IPS-20b (cell line): Measurements from ENCODE around the gene ATP8A1.

Source experiments
- H3K27ac ChIP-seq: one replicate; pipeline ENCODE4 v1.5.1; 2013; ENCODE audit warnings: low read length
- H3K27me3 ChIP-seq: 2 replicates; pipeline ENCODE4 v1.6.1; 2013; ENCODE audit warnings: mild to moderate bottlenecking, low read length, inconsistent platforms; ENCODE audit not compliant: insufficient read depth
- H3K36me3 ChIP-seq: 2 replicates; pipeline ENCODE4 v1.6.1; 2013; ENCODE audit warnings: low read depth, mild to moderate bottlenecking, inconsistent platforms, low read length, moderate library complexity; ENCODE audit not compliant: insufficient read depth
- H3K4me1 ChIP-seq: 2 replicates; pipeline ENCODE4 v1.6.1; 2013; ENCODE audit warnings: mild to moderate bottlenecking, control low read depth, inconsistent platforms, low read length, moderate library complexity; ENCODE audit not compliant: insufficient read depth
- H3K4me3 ChIP-seq: 2 replicates; pipeline ENCODE4 v1.5.1; 2013; ENCODE audit warnings: mild to moderate bottlenecking, low read length, inconsistent platforms
- H3K9ac ChIP-seq: 2 replicates; pipeline ENCODE4 v1.6.1; 2013; ENCODE audit warnings: low read depth, mild to moderate bottlenecking, inconsistent platforms, low read length, moderate library complexity
- H3K9me3 ChIP-seq: 2 replicates; pipeline ENCODE4 v1.6.1; 2013; ENCODE audit warnings: mild to moderate bottlenecking, low read depth, low read length, inconsistent platforms; ENCODE audit not compliant: insufficient read depth

ATP8A1 gene

GRCh38 chr4:42560467-42560861 lies 96.4 kb downstream of the ATP8A1 start:
- H3K4me3 ChIP-seq, result no peak overlapping the region
- H3K9me3 ChIP-seq, result no peaks in the 10 kb centered on the region
- no peak overlapping the region for H3K27ac ChIP-seq
- no peaks in the 10 kb centered on the region for H3K36me3 ChIP-seq
- no peak overlapping the region for H3K9ac ChIP-seq
- no peaks in the 10 kb centered on the region for H3K4me1 ChIP-seq
- H3K27me3 ChIP-seq, result no peaks in the 10 kb centered on the region

- no peaks in the 10 kb centered on the region for H3K4me1 ChIP-seq
- no peaks in the 10 kb centered on the region for H3K36me3 ChIP-seq
- no peak overlapping the region for H3K27ac ChIP-seq
- H3K9me3 ChIP-seq, result no peaks in the 10 kb centered on the region
- H3K4me3 ChIP-seq, result no peak overlapping the region
- no peaks in the 10 kb centered on the region for H3K27me3 ChIP-seq
- H3K9ac ChIP-seq, result no peak overlapping the region
These were observed 98.7 kb downstream of the ATP8A1 start for GRCh38 chr4:42558156-42558555.

GRCh38 chr4:42555828-42556227 lies 101.1 kb downstream of the ATP8A1 start:
- Histone ChIP-seq H3K9me3 (no peaks in the 10 kb centered on the region), H3K4me1 (no peaks in the 10 kb centered on the region), H3K4me3 (no peak overlapping the region), H3K27ac (no peak overlapping the region), H3K36me3 (no peaks in the 10 kb centered on the region), H3K9ac (no peak overlapping the region), H3K27me3 (no peaks in the 10 kb centered on the region)

- H3K9me3 ChIP-seq, result no peaks in the 10 kb centered on the region
- no peaks in the 10 kb centered on the region for H3K27me3 ChIP-seq
- no peaks in the 10 kb centered on the region for H3K36me3 ChIP-seq
- H3K27ac ChIP-seq, result no peak overlapping the region
- H3K9ac ChIP-seq, result no peak overlapping the region
- H3K4me1 ChIP-seq, result no peaks in the 10 kb centered on the region
- H3K4me3 ChIP-seq, result no peak overlapping the region
These were observed 102.8 kb downstream of the ATP8A1 start for GRCh38 chr4:42554072-42554471.

GRCh38 chr4:42549896-42550295 lies 107.0 kb downstream of the ATP8A1 start:
- Histone ChIP-seq H3K36me3 (no peaks in the 10 kb centered on the region), H3K9me3 (no peaks in the 10 kb centered on the region), H3K9ac (no peak overlapping the region), H3K4me3 (no peak overlapping the region), H3K27me3 (no peaks in the 10 kb centered on the region), H3K27ac (no peak overlapping the region), H3K4me1 (no peaks in the 10 kb centered on the region)

GRCh38 chr4:42547805-42548204 lies 109.1 kb downstream of the ATP8A1 start:
- no peaks in the 10 kb centered on the region for H3K9me3 ChIP-seq
- H3K4me3 ChIP-seq, result no peak overlapping the region
- no peaks in the 10 kb centered on the region for H3K27me3 ChIP-seq
- H3K9ac ChIP-seq, result no peak overlapping the region
- H3K4me1 ChIP-seq, result no peaks in the 10 kb centered on the region
- no peak overlapping the region for H3K27ac ChIP-seq
- H3K36me3 ChIP-seq, result no peaks in the 10 kb centered on the region

GRCh38 chr4:42543762-42544161 lies 113.1 kb downstream of the ATP8A1 start:
- Histone ChIP-seq H3K4me1 (no peaks in the 10 kb centered on the region), H3K4me3 (no peak overlapping the region), H3K27ac (no peak overlapping the region), H3K36me3 (no peaks in the 10 kb centered on the region), H3K27me3 (no peaks in the 10 kb centered on the region), H3K9ac (no peak overlapping the region), H3K9me3 (no peaks in the 10 kb centered on the region)

- H3K27ac ChIP-seq, result no peak overlapping the region
- H3K4me1 ChIP-seq, result no peaks in the 10 kb centered on the region
- H3K4me3 ChIP-seq, result no peak overlapping the region
- no peaks in the 10 kb centered on the region for H3K27me3 ChIP-seq
- H3K36me3 ChIP-seq, result no peaks in the 10 kb centered on the region
- H3K9ac ChIP-seq, result no peak overlapping the region
- no peaks in the 10 kb centered on the region for H3K9me3 ChIP-seq
These were observed 113.8 kb downstream of the ATP8A1 start for GRCh38 chr4:42543126-42543525.

GRCh38 chr4:42541647-42542046 lies 115.3 kb downstream of the ATP8A1 start:
- no peak overlapping the region for H3K27ac ChIP-seq

GRCh38 chr4:42533042-42533441 lies 123.9 kb downstream of the ATP8A1 start:
- Histone ChIP-seq H3K27me3 (no peaks in the 10 kb centered on the region), H3K4me1 (no peaks in the 10 kb centered on the region), H3K36me3 (no peaks in the 10 kb centered on the region), H3K9ac (no peak overlapping the region), H3K9me3 (no peaks in the 10 kb centered on the region), H3K27ac (no peak overlapping the region), H3K4me3 (no peak overlapping the region)

More at GRCh38 chr4:42541647-42542046, 115.3 kb downstream of the ATP8A1 start:
- H3K4me3 ChIP-seq, result no peak overlapping the region
- H3K4me1 ChIP-seq, result no peaks in the 10 kb centered on the region
- no peaks in the 10 kb centered on the region for H3K9me3 ChIP-seq
- no peaks in the 10 kb centered on the region for H3K36me3 ChIP-seq
- no peaks in the 10 kb centered on the region for H3K27me3 ChIP-seq
- H3K9ac ChIP-seq, result no peak overlapping the region

GRCh38 chr4:42531341-42532030 lies 125.4 kb downstream of the ATP8A1 start:
- no peaks in the 10 kb centered on the region for H3K36me3 ChIP-seq
- no peak overlapping the region for H3K27ac ChIP-seq
- H3K27me3 ChIP-seq, result no peaks in the 10 kb centered on the region
- H3K4me1 ChIP-seq, result no peaks in the 10 kb centered on the region
- no peak overlapping the region for H3K9ac ChIP-seq
- no peak overlapping the region for H3K4me3 ChIP-seq
- no peaks in the 10 kb centered on the region for H3K9me3 ChIP-seq

- peaks cover 10% of the 10 kb centered on the region; the same call in 1 of the 2 replicates for H3K36me3 ChIP-seq
- H3K9ac ChIP-seq, result no peak overlapping the region
- no peak overlapping the region for H3K27ac ChIP-seq
- no peaks in the 10 kb centered on the region for H3K27me3 ChIP-seq
- H3K4me3 ChIP-seq, result no peak overlapping the region
- H3K4me1 ChIP-seq, result no peaks in the 10 kb centered on the region
- no peaks in the 10 kb centered on the region for H3K9me3 ChIP-seq
These were observed 133.7 kb downstream of the ATP8A1 start for GRCh38 chr4:42523066-42523718.
